Calu3 (cell line): ENCODE measurements around the gene IGFBP4. TPM values are rescaled to one million over a fixed set of nuclear protein-coding genes. Genes with fewer than 3 reads are reported as not detected.

ENCODE experiments used
- BruUV-seq: library from RNA; stranded (reverse); fragments of 400-500 nt; replicated peaks from 2 replicates; lab custom pipeline; 2021; lab: Mats Ljungman, UMichigan
- CTCF ChIA-PET: fragments of 300-600 bp; sonication (Branson Sonifier 250); formaldehyde crosslinking; loops from one replicate; lab custom pipeline; 2022; ENCODE audit warnings: antibody characterized with exemption; lab: Charles Lee
- DNase-seq: peaks from one replicate; pipeline ENCODE4 v3.0.0; 2022
- H3K27ac Mint-ChIP-seq: one replicate; pipeline ENCODE4 v1.8.0; 2022; ENCODE audit warnings: mixed read lengths; ENCODE audit not compliant: unreplicated experiment
- H3K27me3 Mint-ChIP-seq: one replicate; pipeline ENCODE4 v1.8.0; 2022; ENCODE audit warnings: mixed read lengths; ENCODE audit not compliant: unreplicated experiment
- H3K36me3 Mint-ChIP-seq: one replicate; pipeline ENCODE4 v1.8.0; 2022; ENCODE audit warnings: mild to moderate bottlenecking, moderate library complexity, mixed read lengths; ENCODE audit not compliant: insufficient read depth, unreplicated experiment
- H3K4me1 Mint-ChIP-seq: one replicate; pipeline ENCODE4 v1.8.0; 2022; ENCODE audit warnings: mild to moderate bottlenecking, low read depth, mixed read lengths; ENCODE audit not compliant: unreplicated experiment
- H3K4me3 Mint-ChIP-seq: one replicate; pipeline ENCODE4 v1.8.0; 2022; ENCODE audit warnings: mild to moderate bottlenecking, low read depth, moderate library complexity, mixed read lengths; ENCODE audit not compliant: unreplicated experiment
- H3K9me3 Mint-ChIP-seq: one replicate; pipeline ENCODE4 v1.8.0; 2022; ENCODE audit warnings: low read depth, mixed read lengths; ENCODE audit not compliant: unreplicated experiment
- intact Hi-C: fragments of 100-400 bp; cut with micrococcal nuclease; formaldehyde crosslinking; loops from one replicate; pipeline ENCODE4 v1.10.0; 2022; ENCODE audit not compliant: unreplicated experiment
- total RNA-seq: library from RNA; stranded (reverse); gene quantifications from 2 replicates; pipeline ENCODE4 v1.2.3, GENCODE V29; 2022
- TF ChIP-seq, protein P1 (sequence below): fragments of 200-600 bp; IDR thresholded peaks from one replicate; pipeline ENCODE4 v1.8.0; 2022; ENCODE audit warnings: antibody characterized with exemption; ENCODE audit not compliant: unreplicated experiment

IGFBP4 gene
- total RNA-seq, 1 experiment from 2014 or later = 33.9 TPM

DNA sequence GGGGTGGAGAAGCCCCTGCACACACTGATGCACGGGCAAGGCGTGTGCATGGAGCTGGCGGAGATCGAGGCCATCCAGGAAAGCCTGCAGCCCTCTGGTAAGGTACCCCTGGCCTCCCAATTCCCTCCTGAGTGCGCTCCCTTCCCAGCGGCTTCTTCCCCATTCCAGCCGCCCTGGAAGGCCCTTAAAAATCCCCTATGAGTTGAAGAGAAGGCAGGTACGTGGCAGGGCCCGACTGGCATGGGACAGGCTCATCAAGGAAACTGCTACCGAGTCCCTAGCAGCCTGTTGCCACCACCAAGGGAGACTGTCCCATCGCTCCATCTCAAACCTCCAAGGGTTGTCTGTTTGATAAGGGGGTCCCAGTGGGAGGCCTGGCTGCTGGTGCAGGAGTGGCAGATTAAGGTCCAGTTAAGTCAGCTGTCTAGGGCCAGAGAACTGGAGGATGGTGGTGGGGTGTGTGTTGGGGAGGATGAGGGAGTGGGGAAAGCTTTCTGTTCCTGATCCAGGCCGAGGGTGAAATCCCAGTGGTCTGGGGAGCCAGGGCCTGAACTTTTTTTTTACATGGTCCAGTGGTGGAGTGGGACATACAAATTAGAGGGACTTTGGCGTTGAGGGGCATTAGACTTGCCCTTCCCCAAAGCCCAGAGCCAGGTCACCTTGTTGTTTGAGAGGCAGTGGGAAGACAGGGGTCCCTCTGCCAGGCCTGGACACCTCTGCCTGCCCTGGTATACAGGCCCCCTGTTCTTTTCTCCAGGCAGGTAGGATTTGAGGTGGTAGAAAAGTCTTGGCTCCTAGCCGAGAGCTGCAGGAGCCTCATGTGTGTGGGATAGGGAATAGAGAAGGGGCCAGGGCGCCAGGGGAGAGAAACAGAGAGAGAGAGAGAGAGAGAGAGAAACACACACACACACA lies 994 bp downstream of the IGFBP4 start:
- peaks cover 32% of the 10 kb centered on the region for H3K27me3 Mint-ChIP-seq

GRCh38 chr17:40445751-40446468 lies 2.7 kb downstream of the IGFBP4 start:
- Mint-ChIP-seq H3K4me1 (peaks cover 40% of the 10 kb centered on the region), H3K9me3 (no peaks in the 10 kb centered on the region), H3K4me3 (no peak overlapping the region), H3K27ac (no peak overlapping the region), H3K27me3 (peaks cover 21% of the 10 kb centered on the region), H3K36me3 (peaks cover 10% of the 10 kb centered on the region)
- CTCF ChIA-PET = interaction anchor here (0.6 to 53.1 kb wide), 19 partner anchors 9 to 643 kb away, joined by 3 to 4142 read pairs (median 5); partner anchors contain the start of genes CCR7, PSMD3 and TOP2A
- peak; percentile 61 for DNase-seq
- intact Hi-C loops = no loop called here
- BruUV-seq = no TSS peak
- TF ChIP-seq, protein P1, sequence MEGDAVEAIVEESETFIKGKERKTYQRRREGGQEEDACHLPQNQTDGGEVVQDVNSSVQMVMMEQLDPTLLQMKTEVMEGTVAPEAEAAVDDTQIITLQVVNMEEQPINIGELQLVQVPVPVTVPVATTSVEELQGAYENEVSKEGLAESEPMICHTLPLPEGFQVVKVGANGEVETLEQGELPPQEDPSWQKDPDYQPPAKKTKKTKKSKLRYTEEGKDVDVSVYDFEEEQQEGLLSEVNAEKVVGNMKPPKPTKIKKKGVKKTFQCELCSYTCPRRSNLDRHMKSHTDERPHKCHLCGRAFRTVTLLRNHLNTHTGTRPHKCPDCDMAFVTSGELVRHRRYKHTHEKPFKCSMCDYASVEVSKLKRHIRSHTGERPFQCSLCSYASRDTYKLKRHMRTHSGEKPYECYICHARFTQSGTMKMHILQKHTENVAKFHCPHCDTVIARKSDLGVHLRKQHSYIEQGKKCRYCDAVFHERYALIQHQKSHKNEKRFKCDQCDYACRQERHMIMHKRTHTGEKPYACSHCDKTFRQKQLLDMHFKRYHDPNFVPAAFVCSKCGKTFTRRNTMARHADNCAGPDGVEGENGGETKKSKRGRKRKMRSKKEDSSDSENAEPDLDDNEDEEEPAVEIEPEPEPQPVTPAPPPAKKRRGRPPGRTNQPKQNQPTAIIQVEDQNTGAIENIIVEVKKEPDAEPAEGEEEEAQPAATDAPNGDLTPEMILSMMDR = no peak

More for the DNA sequence above, 994 bp downstream of the IGFBP4 start:
- BruUV-seq = TSS peak; percentile 31
- H3K9me3 Mint-ChIP-seq = no peaks in the 10 kb centered on the region
- TF ChIP-seq, protein P1 = no peak
- peaks cover 40% of the 10 kb centered on the region for H3K4me1 Mint-ChIP-seq
- intact Hi-C loops = no loop called here
- CTCF ChIA-PET = interaction anchor here (0.5 to 53.1 kb wide), 60 partner anchors 10 to 1768 kb away, joined by 3 to 4142 read pairs (median 4); partner anchors contain the start of genes CCR7, GJD3, GSDMA and LRRC3C
- peaks cover 10% of the 10 kb centered on the region for H3K36me3 Mint-ChIP-seq
- H3K27ac Mint-ChIP-seq = no peak overlapping the region
- no peak for DNase-seq
- peak overlapping the region; percentile 1 for H3K4me3 Mint-ChIP-seq

DNA sequence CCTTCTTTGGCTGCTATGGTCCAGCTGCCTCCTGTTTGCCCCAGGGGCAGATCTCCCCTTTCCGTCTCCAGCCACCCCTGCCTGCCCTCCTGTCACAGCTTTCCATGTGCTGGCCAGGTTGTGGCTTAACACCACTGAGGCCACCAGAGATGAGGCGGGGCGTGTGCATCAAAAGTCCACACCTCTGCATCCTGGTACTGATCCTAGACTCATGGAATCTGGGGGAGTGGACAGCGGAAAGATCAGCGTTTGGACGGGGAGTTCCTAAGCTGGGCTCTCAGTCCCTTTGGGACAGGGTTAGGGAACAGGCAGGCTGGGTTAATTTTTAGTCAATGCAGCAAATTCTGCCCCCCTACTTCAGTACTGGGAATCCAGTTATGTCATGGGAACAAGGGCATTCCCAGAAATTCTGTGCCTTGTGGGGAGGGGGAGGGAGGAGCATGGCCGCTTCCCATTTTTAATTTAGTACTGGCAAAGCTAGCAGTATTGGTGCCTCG lies 3.9 kb downstream of the IGFBP4 start:
- CTCF ChIA-PET = interaction anchor here (0.5 to 53.1 kb wide), 21 partner anchors 3 to 741 kb away, joined by 3 to 4142 read pairs (median 12); partner anchors contain the start of genes CCR7, IGFBP4, PSMD3 and TOP2A
- H3K9me3 Mint-ChIP-seq = no peaks in the 10 kb centered on the region
- H3K27ac Mint-ChIP-seq = no peak overlapping the region
- TF ChIP-seq, protein P1 = no peak
- H3K4me1 Mint-ChIP-seq = peaks cover 42% of the 10 kb centered on the region
- peaks cover 24% of the 10 kb centered on the region for H3K27me3 Mint-ChIP-seq
- H3K36me3 Mint-ChIP-seq = peaks cover 12% of the 10 kb centered on the region
- H3K4me3 Mint-ChIP-seq = no peak overlapping the region
- DNase-seq = no peak
- BruUV-seq = no TSS peak
- intact Hi-C loops = no loop called here

DNA sequence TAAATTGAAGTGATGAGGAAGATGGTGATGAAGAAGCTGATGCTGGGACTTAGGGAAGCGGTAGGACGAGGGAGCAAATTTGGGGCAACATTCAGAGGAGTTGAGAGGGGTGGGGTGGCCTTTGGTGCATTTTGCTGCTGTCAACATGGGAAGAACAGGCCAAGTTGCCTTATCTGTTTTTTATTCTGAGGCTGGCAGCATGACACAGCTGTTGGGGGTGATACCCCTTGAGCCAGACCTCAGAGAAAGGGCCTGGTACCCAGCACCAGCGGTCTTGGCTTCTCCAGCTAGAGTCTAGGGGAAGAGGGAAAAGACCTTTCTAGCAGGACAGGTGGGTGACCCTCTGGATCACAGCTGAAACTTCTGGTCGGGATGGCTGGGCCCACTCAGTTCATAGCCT lies 4.6 kb downstream of the IGFBP4 start:
- H3K36me3 Mint-ChIP-seq = peaks cover 18% of the 10 kb centered on the region
- CTCF ChIA-PET = interaction anchor here (0.5 to 53.1 kb wide), 35 partner anchors 4 to 1278 kb away, joined by 3 to 4142 read pairs (median 4); partner anchors contain the start of genes CCR7, IGFBP4, NR1D1 and PSMD3
- no peak overlapping the region for H3K4me3 Mint-ChIP-seq
- no TSS peak for BruUV-seq
- no peak for DNase-seq
- H3K9me3 Mint-ChIP-seq = no peaks in the 10 kb centered on the region
- peaks cover 48% of the 10 kb centered on the region for H3K4me1 Mint-ChIP-seq
- intact Hi-C loops = loop anchor here (2.0 kb wide), 3 partner anchors 29 to 85 kb away; no protein-coding TSS in a partner anchor
- H3K27me3 Mint-ChIP-seq = peaks cover 30% of the 10 kb centered on the region
- TF ChIP-seq, protein P1 = no peak
- H3K27ac Mint-ChIP-seq = no peak overlapping the region
